Left ventricle myocardium superior (tissue), 1 donor: ENCODE measurements around the gene HOXB3. TPM values are rescaled to one million over a fixed set of nuclear protein-coding genes. Genes with fewer than 3 reads are reported as not detected.

Experiments
- ATAC-seq: fragments of 200-7000 bp; cut with Tn5 transposase; one replicate; pipeline ENCODE4 v1.9.1; 2020; ENCODE audit warnings: mild to moderate bottlenecking, moderate library complexity
- DNase-seq: peaks from one replicate; pipeline ENCODE4 v3.0.0-alpha.2; 2020
- intact Hi-C: fragments of 100-400 bp; cut with micrococcal nuclease; formaldehyde crosslinking; loops from one replicate; pipeline ENCODE4 v1.11.0; 2022
- total RNA-seq: library from RNA; stranded (reverse); fragmentation: NEBNext Ultra II Directional; extraction: Animal tissue kit (Norgen Biotek cat#: 25700); gene quantifications from one replicate; pipeline ENCODE4 v1.2.1, GENCODE V29; 2021
- donor health status: DM: no; HTN: yes; CAD: no; lungs with severe emphysema.

The HOXB3 gene
- total RNA-seq, 1 donor from 2014 or later = 2.7 TPM

DNA sequence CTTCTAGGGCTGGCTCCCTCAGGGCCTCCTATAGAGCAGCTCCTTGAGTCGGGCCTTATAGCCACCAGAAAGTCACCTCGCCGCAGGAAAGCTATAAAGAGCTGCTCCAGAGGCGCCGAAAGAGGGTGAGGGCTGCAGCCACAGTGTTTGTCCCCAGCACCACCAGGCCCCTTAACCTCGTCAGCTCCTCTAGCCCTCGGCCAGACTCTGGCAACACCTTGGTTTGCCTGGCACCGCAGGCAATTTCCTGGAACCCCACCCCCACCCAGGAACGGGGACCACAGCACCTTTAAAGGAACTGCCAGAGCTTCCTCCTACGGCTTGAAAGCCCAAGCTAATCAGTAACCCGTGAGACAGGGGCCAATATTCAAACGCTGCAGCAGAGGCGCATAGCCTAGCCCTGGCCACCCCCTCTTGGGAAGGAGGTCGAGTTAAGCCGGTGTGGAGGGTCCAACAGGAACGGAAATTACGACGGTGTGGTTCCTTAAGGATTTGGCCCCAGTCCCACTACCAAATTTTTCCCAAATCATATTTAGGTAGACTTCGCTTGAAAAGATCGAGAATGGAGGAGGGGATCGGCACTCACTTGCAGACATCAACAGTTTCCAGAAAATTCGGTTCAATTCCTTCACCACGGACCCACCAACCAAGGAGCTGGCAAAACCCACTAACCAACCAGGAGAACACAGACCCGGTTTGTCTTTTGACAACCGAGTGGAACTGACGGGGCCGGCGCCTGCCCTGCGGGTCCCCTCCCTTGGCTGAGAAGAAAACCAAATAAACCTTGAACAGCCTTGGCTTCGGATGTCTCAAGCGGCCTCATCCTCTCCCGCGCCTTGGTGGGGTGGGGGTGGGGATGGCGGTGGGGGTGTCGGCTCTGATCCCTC, 11.7 kb upstream of the HOXB3 start:
- ATAC-seq = no peak
- intact Hi-C loops = no loop called here
- no peak for DNase-seq

DNA sequence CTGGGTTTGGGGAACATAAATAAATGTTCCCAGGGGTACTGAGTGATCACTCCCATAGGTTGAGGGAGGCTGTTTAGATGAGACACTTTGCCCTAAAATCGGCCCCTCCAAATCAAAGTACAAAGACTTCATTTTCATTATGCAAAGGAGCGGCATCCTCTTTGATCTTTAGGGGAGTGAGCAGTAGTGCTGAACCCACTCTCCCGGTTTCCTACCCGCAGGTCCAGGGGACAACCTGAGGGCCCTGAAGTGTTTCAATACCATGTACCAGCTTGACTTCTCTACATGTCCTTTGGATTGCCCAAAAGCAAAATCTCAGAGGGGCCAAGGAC, 11.1 kb upstream of the HOXB3 start:
- DNase-seq (no peak), ATAC-seq (no peak)
- intact Hi-C loops = no loop called here

DNA sequence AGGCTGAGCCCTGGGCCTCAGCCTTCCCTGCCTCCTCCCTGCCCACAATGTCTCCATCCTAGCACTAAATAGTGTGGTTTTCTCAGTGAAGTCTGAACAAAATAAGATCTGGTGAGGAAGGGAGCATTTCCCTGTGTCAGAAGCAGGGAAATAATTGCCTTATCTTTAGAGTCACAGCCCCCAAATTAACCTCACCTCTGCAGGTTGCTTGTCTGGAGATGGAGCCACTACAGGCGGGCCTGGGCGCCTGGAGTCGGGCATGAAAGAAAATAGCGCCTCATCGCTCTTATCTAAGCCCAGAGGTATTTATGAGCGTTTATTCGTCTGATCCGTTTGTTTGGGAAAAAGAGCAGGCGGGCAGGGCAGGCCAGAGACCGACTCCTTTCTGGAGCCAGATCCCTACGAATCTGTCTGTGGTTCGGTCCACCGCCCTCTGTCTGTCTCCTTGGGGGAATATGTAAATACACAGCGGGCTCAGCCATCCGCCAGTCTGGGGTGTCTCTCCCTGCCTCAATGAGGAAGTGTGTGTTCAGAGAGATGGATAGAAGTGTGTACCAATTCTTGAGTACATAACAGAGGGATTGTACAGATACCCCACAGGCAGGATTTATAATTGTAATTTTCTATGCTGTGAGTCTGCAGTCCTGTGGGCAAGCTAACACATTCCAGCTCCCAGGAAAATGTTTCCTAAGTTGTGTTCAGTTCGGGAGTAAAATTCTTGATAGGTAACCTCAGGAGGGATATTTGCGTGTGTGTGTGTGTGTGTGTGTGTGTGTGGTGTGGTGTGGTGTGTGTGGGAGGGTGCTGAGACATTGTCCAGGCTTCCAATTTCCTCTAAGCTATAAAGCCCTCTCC, 10.4 kb upstream of the HOXB3 start:
- intact Hi-C loops = no loop called here
- no peak for ATAC-seq
- DNase-seq = no peak

DNA sequence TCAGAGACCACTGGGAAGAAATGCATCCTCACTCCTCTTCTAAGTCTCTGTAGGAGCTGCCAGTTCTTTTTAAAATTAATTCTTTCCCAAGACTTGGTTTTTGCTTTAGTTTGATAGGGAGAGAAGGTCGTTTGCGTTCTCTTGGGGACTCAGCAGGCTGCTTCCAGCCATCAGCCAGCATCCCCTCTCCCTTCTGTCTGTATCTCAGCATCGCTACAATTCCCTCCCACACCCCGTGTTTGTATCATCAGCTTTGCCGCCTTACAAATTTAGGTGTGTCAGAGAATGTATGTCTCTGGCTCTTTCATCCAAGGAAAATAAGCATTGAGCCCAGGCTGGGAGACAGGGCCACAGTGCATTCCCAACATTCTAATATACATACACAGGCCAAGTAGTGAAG, 9.3 kb upstream of the HOXB3 start:
- intact Hi-C loops = no loop called here
- ATAC-seq = no peak

DNA sequence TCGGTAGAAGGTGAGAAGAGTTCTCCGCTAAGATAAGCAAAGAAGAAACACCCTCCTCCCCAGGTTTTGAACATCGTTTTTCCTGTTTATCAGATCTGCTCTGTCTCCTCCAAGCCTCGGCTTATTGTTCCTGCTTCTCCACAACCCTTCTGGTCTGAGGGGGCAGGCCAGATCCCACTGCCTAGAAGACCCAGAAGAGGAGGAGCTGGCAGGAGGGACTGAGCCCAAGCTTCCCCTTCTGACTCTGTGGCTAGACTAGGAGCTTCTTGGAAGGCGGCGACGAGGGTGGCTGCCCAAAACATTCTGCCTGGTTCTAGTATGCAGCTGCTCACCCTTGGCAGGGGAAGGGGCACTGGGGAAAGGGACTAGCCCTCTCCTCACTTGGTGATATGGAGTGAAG, 8.7 kb upstream of the HOXB3 start:
- intact Hi-C loops = no loop called here
- DNase-seq = no peak
- no peak for ATAC-seq

More for the DNA sequence above, 9.3 kb upstream of the HOXB3 start:
- DNase-seq = no peak

DNA sequence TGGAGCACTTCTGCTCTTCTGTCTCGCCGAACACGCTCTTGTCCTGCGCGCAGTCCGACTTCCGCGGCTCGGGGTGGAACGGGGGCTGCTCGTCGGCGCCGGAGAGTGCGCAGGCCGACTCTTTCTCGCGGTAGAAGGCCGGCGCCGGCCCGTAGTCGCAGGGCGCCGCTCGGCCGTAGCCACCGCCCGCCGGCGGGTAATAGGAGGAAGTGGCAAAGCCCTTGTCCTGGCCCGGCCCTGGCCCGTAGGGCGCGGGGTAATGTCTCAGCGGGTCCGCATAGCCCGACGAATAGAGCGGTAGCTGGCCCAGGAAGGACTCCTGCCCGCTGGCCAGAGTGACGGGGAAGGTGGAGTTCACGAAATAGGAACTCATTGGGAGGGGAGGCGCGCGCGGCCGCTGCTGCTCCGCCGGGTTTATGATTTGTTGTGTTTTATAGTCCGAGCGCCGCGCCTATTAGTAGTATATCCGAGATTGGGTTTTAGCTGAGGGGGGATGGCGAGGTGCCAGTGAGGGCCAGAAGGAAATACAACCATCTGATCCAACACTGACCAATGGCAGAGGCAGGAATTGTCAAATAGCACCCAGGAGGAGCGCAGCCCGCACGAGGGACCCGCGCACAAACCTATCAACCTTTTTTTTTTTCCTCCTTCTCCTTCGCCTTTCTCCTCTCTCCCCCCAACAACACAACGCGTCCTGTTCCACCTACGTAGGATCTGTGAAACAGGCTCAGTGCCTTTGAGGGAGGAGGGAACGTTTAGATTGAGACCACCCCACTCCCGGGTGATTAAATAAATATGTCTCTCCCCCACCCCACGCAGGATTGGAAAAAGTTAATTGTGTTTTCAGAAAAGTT, 8.0 kb upstream of the HOXB3 start:
- DNase-seq (peak; percentile 59), ATAC-seq (peak; percentile 48)
- intact Hi-C loops = no loop called here

DNA sequence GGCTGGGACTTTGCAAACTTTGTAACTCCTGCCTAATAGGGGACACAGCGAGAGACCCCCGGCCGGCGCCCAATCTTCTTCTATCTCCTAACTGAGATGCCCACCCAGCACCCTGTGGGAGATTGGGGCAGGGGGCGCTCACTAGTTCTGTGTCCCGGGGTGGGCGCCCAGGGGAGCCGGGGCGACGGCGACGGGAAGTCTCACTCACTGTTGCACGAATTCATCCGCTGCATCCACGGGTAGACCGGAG, 7.4 kb upstream of the HOXB3 start:
- no peak for ATAC-seq
- intact Hi-C loops = no loop called here
- no peak for DNase-seq

DNA sequence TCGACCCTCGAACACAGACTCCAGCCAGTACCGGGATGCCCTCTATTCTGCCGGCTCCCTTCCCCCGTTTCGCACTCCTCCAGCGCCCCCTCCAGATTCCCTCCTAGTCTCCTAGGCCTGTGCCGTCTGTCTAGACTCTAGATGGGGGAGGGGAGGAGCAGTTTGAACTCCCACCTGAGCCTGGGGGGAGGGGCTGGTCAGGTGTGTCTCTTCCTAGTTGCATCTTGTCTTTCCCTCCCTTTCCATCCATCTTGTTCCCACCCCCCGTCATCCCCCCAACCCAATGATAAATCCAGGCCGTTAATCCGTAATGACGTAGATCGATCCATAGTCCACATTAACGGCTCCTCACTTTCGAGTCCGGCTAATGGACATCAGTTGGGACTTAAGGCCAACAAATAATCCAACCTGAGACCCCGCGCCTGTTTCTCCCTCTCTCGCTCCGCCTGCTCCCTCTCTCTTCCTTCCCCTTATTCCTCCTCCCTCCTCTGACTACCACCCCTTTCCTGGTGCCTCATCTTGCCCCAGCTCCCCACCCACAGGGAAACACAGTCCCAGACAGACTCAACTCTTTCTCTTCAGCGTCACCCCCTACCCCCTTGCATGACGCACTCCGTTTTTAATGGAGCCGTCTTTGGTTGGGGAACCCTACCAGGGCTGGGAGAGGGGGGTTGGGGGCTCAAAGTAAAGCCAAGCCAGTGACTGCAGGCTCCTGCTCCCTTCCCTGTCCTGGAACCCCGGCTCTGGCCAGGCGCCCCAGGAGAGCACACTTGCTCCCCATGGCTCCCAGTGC, 6.9 kb upstream of the HOXB3 start:
- DNase-seq = no peak
- intact Hi-C loops = no loop called here
- peak; percentile 11 for ATAC-seq

DNA sequence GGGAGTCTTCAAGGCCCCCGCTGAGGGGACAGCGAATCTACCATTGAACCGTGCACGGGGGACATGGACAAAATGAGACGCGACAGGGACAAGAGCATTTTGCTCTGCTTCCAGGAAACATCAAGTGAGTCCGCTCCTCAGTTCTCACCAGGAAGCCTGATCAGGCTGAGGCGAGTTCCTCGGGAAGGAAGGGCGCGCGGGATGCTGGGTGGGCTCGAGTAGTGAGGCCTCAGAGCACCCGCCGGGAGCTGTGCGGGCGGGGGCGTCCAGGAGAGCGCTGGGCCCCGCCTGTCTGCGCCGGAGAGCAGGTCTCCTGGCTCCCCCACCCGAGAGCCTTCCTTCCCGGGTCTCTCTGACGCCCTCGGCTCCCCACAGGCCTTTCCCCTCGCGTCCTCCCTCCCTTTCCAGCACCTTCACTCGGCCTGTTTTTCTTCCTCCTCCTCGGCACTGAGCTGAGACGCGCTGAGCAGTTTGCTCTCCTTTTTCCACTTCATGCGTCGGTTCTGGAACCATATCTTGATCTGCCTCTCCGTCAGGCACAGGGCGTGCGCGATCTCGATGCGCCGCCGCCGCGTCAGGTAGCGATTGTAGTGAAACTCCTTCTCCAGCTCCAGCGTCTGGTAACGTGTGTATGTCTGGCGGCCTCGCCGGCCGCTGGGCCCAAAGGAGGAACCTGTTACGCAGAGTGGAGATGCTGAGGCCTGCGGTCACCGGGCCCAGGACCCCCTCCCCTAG, 6.1 kb upstream of the HOXB3 start:
- DNase-seq (no peak), ATAC-seq (no peak)
- intact Hi-C loops = no loop called here

DNA sequence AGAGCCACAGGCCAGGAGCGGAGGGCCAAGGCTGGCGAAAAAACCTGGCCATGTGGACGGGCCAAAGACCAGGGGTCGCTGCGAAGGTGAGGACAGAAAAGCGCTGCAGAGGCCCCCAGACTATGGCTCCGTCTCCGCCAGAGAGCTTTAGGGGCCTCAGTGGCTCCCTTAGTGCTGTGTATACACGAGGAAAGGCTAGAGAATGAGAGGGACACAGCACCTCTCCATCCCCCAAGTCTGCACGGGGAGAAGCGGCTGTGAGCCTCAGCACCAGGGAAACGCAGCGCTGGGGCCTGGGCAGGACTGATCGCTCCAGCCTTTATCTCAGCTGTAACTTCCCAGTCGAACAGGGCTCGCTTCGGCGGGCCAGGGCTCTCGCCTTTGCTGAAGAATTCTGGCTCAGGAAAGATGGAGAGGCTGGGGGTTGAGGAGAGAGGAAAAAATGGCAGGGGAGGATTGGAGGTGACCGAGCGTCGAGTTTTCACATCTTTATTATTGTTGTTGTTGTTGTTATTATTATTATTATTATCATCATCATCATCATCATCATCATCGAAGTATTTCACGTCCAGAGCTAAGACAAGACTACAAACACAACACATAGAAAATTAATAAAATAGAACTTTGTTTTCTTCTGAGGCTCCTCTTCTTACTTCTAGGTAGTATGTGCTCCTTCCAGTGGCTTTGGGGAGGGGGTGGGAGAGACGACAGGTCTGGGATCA, 5.4 kb upstream of the HOXB3 start:
- DNase-seq (no peak), ATAC-seq (no peak)
- intact Hi-C loops = no loop called here

DNA sequence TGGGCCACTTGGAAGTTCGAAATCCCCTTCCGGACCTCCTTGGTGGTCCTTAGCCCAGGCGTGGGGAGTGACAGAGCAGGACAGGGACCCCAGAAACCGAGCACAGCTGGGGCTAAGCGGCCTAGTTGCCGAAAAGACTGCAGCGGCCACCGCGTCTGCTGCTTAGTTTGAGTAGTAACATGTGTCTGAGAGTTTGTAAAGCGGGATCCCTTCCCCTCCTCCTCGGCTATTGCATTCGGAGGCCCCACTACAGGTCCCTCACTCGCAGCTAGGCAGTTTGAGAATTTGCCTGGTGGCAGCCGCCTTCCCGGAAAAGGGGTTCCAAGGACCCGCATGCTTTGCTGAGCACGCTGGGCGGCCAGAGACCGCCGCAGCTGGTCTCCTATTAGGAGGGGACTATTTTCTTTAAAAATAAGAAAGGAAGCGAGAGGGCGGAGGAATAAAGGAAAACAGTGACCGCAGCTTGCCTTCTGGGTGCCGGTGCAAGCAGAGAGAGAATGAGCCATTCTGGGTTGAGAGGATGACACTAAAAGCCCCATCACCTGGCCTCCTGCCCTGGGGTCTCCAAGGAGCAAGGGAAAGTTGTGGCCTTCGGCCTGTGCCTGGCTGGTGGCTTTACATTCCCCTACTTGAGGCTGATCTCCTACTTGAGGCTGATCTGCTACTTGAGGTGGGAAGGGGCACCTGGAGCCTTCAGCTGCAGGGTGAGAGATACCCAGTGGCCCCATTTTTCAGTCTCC, 4.7 kb upstream of the HOXB3 start:
- no peak for DNase-seq
- intact Hi-C loops = no loop called here
- no peak for ATAC-seq

DNA sequence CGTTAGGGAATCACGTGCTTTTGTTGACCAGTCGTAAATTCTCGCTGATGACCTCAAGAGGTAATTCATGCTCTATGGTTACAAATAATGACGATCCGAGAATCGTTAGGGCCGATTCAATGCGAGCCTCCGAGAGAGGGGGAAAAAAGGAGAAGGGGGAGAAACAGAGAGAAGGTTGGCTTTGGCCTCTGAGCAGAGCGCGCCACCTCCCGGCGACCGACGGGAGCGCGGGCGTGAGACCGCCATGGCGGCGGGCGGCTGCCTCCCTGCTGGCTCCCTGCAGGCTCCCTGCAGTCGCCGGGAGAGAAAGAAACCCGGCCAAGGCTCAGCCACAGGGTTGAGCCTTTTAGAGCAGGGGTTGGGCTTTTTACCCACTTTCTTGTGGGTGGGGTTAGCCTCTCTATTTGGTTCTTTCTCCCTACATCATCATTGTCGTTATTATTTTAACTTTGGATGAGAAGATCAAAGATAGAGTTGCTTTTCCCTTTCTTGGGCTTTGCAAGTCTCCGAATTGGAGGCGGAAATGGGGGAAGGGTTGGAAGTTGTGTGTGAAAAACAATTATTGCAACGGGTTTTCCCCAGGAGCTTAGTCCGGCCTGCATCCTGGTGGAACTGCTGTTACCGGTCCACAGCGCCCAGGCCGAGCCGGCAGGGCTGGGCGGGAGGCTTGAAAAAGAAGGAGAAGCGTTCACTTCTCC, 3.9 kb upstream of the HOXB3 start:
- intact Hi-C loops = no loop called here
- ATAC-seq (peak; percentile 72), DNase-seq (peak; percentile 85)

DNA sequence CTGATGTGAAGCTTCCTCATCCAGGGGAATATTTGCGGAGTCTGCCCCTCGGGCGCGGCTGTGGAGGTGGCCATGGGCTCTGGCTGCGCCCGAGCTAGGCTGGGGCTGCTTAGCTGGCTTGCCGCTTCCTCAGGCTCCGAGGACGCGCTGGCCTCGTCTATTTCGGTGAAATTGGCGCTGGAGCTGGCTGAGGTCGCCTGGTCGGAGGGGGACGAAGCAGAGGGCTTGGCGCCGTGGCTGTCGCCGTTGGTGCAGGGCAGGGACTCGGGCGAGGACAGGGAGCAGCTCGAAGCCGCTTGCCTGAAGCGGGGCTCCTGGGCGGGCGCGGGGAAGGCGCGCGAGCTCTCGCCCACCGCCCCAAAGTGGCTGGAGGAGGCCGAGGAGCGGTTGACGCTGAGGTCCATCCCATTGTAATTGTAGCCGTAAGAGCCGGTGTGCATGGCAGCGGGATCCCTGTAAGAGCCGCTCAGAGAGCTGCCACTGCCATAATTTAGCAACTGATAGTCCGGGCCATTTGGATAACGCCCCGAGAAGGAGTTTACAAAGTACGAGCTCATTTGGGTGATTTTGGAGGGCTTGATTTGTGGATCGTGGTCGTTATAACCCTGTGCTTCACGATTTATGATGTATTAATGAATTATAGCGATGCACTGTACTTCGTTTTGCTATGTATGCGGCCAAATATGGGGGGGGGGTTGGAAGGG, 3.2 kb upstream of the HOXB3 start, which contains the start of gene HOXB5:
TSS of gene HOXB5 (minus strand) at position 654 of the 704 bp plus-strand sequence. CDS start at position 557, 97 bp downstream.
- intact Hi-C loops = no loop called here
- DNase-seq (no peak), ATAC-seq (peak; percentile 17)

DNA sequence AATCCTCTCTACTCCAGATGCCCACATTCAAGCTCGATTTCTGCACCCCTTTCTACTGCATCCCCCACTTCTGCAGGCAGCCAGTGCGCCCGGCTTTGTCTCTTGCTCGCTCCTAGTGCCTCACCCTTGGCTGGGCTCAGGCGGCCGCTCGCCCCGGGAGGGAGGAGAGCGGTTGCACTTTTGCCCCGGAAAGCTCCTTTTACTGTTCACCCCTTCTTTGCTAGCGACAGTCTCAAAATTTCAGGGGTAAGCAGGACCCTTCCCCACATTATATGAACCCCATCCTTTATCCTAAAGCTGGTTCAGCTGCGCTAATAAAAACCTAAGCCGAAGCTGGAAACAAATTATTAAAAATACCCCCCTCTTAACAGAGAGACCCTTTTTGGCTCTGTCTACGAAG, 2.5 kb upstream of the HOXB3 start:
- intact Hi-C loops = no loop called here
- ATAC-seq = no peak
- no peak for DNase-seq

DNA sequence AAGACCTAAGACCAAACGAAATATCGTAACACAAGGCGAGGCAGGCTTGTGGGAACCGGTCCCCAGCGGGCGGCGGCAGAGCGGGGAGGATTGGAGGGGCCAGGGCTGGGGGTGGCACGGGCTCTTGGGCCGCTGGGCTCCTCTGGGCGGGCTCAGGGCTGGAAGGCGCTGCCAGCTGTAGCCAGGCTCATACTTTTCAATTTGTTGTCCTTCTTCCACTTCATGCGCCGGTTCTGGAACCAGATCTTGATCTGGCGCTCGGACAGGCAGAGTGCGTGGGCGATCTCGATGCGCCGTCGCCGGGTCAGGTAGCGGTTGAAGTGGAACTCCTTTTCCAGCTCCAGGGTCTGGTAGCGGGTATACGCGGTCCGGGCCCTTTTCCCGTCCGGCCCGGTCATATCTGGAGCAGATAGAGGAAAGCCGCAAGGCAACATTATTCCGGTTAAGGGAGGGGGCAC, 2.0 kb upstream of the HOXB3 start:
- intact Hi-C loops = no loop called here
- ATAC-seq (no peak), DNase-seq (no peak)
